HCT116 (cell line): ENCODE measurements around the gene ANKRD9.

Source experiments
- ATF3 ChIP-seq: IDR thresholded peaks from 2 replicates; pipeline ENCODE4 v1.6.1; 2012
- CTCF ChIP-seq, 3 experiments: fragments of 200-600 bp in 1 of 3; sonication (generic) in 1 of 3; IDR thresholded peaks in 2 of 3; conservative IDR thresholded peaks in 1 of 3; 2 replicates each; pipeline ENCODE4 v1.5.1; 2012 to 2017; ENCODE audit warnings: low read depth in 2 of 3, low read length in 2 of 3, antibody characterized with exemption in 1 of 3, borderline replicate concordance in 1 of 3, control low read depth in 1 of 3, mild to moderate bottlenecking in 1 of 3, mixed read lengths in 1 of 3, mixed run types in 1 of 3, moderate library complexity in 1 of 3; ENCODE audit not compliant: insufficient read depth in 1 of 3
- RAD21 ChIP-seq: IDR thresholded peaks from 2 replicates; pipeline ENCODE4 v1.6.1; 2012; ENCODE audit warnings: low read depth, mild to moderate bottlenecking
- SIN3A ChIP-seq: IDR thresholded peaks from 2 replicates; pipeline ENCODE4 v1.6.1; 2012; ENCODE audit warnings: low read depth

GRCh38 chr14:102498678-102499265 lies 10.8 kb downstream of the ANKRD9 start:
- TF ChIP-seq CTCF (IDR thresholded peaks at IDR 0.05 in 2 of 3, conservative IDR thresholded peaks at IDR 0.05 in 1 of 3; ENCODE audit: borderline replicate concordance in 1 of 3, insufficient read depth in 1 of 3, low read depth in 2 of 3, low read length in 2 of 3) (no peak), SIN3A (no peak), ATF3 (no peak), RAD21 (no peak)
